ENCODE data around the gene RGS6.

GRCh38 chr14:72146241-72146640, 214.0 kb downstream of the RGS6 start:
- no peak for TF ChIP-seq CTCF (conservative IDR thresholded peaks at IDR 0.05; ENCODE audit: low read length)
- no peak for TF ChIP-seq EZH2phosphoT487 (IDR thresholded peaks at IDR 0.05; ENCODE audit: borderline replicate concordance, low read depth, low read length)

Measured in OCI-LY7 (cell line).